ENCODE data around the gene KIF4A. TPM values are rescaled to one million over a fixed set of nuclear protein-coding genes. Genes with fewer than 3 reads are reported as not detected.

KIF4A gene
- total and polyA plus RNA-seq, 2 of the 4 experiments (the other 2 are of a cell fraction), result 10.0 to 19.0 TPM

GRCh38 chrX:70279081-70279480, 10.8 kb upstream of the KIF4A start:
- intact Hi-C loops (cut with micrococcal nuclease) (no loop called here), dilution Hi-C loops (cut with HindIII; ENCODE audit: low sequenced_read_pairs, unreplicated experiment) (no loop called here), in situ Hi-C loops (cut with MboI; ENCODE audit: low sequenced_read_pairs) (no loop called here)
- H3K18ac ChIP-seq (ENCODE audit: low read depth, low read length), result no peak overlapping the region
- no TSS peak for BruUV-seq (replicated peaks)
- no peaks in the 10 kb centered on the region for H3K9me1 ChIP-seq (ENCODE audit: insufficient read depth, low read length)
- H3K4me1 ChIP-seq (ENCODE audit: control insufficient read depth, insufficient read depth, low read length), result no peaks in the 10 kb centered on the region
- no peak overlapping the region for H3K23ac ChIP-seq (ENCODE audit: low read depth, low read length)
- WGBS, 2 experiments (ENCODE audit: extremely low coverage in 2 of 2, insufficient read length in 1 of 2), result no CpG with 5 or more reads among the region's 3 CpGs
- H2AFZ ChIP-seq (replicated peaks; ENCODE audit: low read length, poor library complexity), result no peak overlapping the region
- H4K20me1 ChIP-seq (ENCODE audit: insufficient read depth, low read length), result no peaks in the 10 kb centered on the region
- no peak overlapping the region for H3K27ac ChIP-seq (ENCODE audit: insufficient read depth, low read length)
- H3K56ac ChIP-seq (ENCODE audit: extremely low read depth, insufficient read depth, low read length), result no peak overlapping the region
- POLR2A ChIA-PET (ENCODE audit: unreplicated experiment), result no interaction called here
- no peak overlapping the region for H3K4me3 ChIP-seq (ENCODE audit: insufficient read depth, low read depth, low read length)
- DNase-seq (no peak), ATAC-seq (ENCODE audit: low read depth) (no peak)
- H2BK5ac ChIP-seq (ENCODE audit: low read depth, low read length, poor library complexity, severe bottlenecking), result no peak overlapping the region
- no peaks in the 10 kb centered on the region; the same call in 1 of the 2 replicates for H3K9me3 ChIP-seq (ENCODE audit: control insufficient read depth, insufficient read depth, low read length)
- H3K14ac ChIP-seq (replicated peaks; ENCODE audit: low read depth, low read length), result no peak overlapping the region
- H3K27me3 ChIP-seq (ENCODE audit: control insufficient read depth, insufficient read depth, low read length), result no peaks in the 10 kb centered on the region; the same call in 1 of the 2 replicates
- no peak overlapping the region for H4K5ac ChIP-seq (ENCODE audit: low read depth, low read length)
- H4K8ac ChIP-seq (ENCODE audit: low read depth in 2 of 2, low read length in 2 of 2), result no peak overlapping the region
- no peak overlapping the region for H2BK20ac ChIP-seq (ENCODE audit: low read depth, low read length)
- H3K79me1 ChIP-seq (ENCODE audit: low read depth in 1 of 2, low read length in 2 of 2), result no peaks in the 10 kb centered on the region
- H3K4me2 ChIP-seq (ENCODE audit: low read depth, low read length), result no peak overlapping the region
- H4K91ac ChIP-seq (ENCODE audit: insufficient read depth, low read depth, low read length), result no peak overlapping the region
- no peaks in the 10 kb centered on the region; the same call in 1 of the 2 replicates for H3K36me3 ChIP-seq (ENCODE audit: control insufficient read depth, insufficient read depth, low read length)
- no peak overlapping the region for H3K9ac ChIP-seq (ENCODE audit: low read depth, low read length)
- no peak overlapping the region for H2AK9ac ChIP-seq (replicated peaks; ENCODE audit: low read depth, low read length, poor library complexity)
- CTCF ChIA-PET, result no interaction called here
- no peak overlapping the region for H3K4ac ChIP-seq (ENCODE audit: low read depth, low read length)
- TF ChIP-seq FOS (IDR thresholded peaks at IDR 0.05; ENCODE audit: low read depth, low read length), result no peak
- TF ChIP-seq USF2 (IDR thresholded peaks at IDR 0.05; ENCODE audit: low read depth, low read length), result no peak
- TF ChIP-seq RFX5 (IDR thresholded peaks at IDR 0.05; ENCODE audit: low read depth, low read length), result no peak
- no peak for TF ChIP-seq RAD21 (IDR thresholded peaks at IDR 0.05; ENCODE audit: low read length)
- TF ChIP-seq RCOR1 (IDR thresholded peaks at IDR 0.05; ENCODE audit: insufficient replicate concordance, low read length), result no peak
- TF ChIP-seq MAZ (IDR thresholded peaks at IDR 0.05; ENCODE audit: borderline replicate concordance, low read depth, low read length), result no peak
- TF ChIP-seq CHD1 (IDR thresholded peaks at IDR 0.05; ENCODE audit: low read depth, low read length), result no peak
- no peak for TF ChIP-seq MXI1 (IDR thresholded peaks at IDR 0.05; ENCODE audit: borderline replicate concordance, low read depth, low read length)
- TF ChIP-seq POLR2A (IDR thresholded peaks at IDR 0.05; ENCODE audit: low read depth, low read length), result no peak
- TF ChIP-seq CTCF (conservative IDR thresholded peaks at IDR 0.05; ENCODE audit: low read depth, low read length), result no peak
- TF ChIP-seq ELK1 (IDR thresholded peaks at IDR 0.05; ENCODE audit: borderline replicate concordance, low read depth, low read length), result no peak
- TF ChIP-seq BHLHE40 (IDR thresholded peaks at IDR 0.05; ENCODE audit: low read depth, low read length), result no peak
- TF ChIP-seq CEBPB (IDR thresholded peaks at IDR 0.05; ENCODE audit: low read depth, low read length), result no peak
- H2BK15ac ChIP-seq (ENCODE audit: low read depth, low read length), result no peak overlapping the region
- H2BK120ac ChIP-seq (ENCODE audit: low read depth, low read length), result no peak overlapping the region
- no peak overlapping the region for H2AK5ac ChIP-seq (ENCODE audit: low read depth, low read length)
